GM21529 (cell line): Measurements from ENCODE around the gene TMEM51.

ENCODE experiments used
- ATAC-seq: cut with Tn5 transposase; IDR thresholded peaks from one replicate; pipeline ENCODE4 v1.9.1; 2021; ENCODE audit not compliant: unreplicated experiment

Gene TMEM51

DNA sequence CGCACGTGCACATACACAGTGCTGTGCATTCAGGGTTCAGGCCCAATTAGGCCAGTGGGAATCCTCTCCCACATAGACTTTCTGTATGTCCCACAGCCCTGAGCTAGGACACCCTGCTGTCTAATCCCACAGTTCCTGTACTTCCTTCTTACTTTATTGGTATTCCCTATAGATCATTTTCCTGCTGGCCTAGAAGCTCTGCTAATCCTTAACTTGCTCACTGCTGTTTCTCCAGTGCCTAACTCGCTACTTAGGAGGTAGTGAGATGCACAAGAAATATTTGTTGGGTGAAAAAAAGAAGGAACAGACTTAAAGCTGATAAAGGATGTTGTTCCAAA, 59.4 kb downstream of the TMEM51 start:
- ATAC-seq = no peak

DNA sequence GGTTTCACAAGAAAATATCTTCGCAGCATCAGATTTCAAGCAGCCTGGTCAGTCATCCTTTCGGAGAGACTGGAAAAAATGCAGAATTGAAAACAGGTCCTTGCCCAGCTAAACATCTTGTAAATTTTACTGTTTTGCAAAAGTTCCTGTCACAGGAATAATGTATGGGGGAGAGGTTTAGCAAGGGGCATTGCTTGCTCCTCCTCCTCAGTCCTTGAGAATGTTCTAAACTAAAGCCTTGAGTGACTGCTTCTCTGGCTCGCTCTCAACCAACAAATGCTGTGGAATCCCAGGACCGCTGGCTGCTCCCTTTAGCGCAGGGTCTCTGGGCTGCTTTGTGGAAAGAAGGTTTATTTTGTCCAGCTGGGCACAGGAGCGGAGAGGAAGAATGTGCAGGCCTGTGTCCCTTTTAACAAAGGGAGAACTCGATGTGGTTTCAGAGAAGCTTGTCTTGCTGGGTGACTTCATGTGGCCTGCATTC, 59.8 kb downstream of the TMEM51 start:
- no peak for ATAC-seq

DNA sequence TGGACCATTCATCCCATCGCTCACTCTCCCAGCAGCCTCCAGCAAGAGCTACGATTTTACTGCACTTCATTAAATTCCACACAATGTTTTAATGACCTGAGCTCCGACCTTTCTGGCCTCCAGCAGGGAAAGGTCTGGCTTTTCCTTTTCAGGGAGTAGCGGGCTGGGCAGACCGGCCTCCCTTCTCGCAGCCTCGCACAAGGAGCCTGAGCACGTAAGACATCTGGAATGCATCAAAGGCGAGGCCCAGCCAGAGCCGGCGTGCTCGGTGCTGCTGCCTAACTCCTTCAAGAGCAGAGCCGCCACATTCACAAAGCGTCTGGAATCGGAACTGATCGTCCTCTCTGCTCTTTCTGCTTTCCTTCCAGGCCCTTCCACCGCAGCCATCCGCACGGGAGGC, 61.0 kb downstream of the TMEM51 start:
- ATAC-seq = no peak

DNA sequence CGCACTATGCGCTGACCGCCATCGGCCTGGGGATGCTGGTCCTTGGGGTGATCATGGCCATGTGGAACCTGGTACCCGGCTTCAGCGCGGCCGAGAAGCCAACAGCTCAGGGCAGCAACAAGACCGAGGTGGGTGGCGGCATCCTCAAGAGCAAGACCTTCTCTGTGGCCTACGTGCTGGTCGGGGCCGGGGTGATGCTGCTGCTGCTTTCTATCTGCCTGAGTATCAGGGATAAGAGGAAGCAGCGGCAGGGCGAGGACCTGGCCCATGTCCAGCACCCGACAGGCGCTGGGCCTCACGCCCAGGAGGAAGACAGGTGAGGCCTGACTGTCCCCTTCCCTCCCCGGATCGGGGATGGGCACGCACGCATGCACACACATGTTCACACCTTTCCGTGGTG, 61.6 kb downstream of the TMEM51 start:
- ATAC-seq = no peak

DNA sequence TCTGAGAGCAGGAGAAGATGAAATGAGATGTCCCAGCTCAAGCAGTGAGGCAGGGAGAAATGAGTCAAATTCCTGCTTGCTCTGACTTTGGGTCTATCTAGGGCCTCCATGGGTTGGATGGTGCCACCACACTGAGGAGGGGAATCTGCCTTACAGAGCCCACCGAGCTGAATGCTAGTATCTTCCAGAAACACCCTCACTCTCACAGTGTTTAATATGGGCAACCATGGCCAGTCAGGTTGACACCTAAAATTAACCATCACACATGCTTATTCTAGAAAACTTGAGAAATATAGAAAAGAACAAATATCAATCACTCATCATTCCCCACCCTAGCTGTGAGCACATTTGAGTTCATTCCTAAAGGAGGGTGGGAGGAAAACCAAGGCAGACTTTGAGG, 64.1 kb downstream of the TMEM51 start:
- ATAC-seq = no peak

DNA sequence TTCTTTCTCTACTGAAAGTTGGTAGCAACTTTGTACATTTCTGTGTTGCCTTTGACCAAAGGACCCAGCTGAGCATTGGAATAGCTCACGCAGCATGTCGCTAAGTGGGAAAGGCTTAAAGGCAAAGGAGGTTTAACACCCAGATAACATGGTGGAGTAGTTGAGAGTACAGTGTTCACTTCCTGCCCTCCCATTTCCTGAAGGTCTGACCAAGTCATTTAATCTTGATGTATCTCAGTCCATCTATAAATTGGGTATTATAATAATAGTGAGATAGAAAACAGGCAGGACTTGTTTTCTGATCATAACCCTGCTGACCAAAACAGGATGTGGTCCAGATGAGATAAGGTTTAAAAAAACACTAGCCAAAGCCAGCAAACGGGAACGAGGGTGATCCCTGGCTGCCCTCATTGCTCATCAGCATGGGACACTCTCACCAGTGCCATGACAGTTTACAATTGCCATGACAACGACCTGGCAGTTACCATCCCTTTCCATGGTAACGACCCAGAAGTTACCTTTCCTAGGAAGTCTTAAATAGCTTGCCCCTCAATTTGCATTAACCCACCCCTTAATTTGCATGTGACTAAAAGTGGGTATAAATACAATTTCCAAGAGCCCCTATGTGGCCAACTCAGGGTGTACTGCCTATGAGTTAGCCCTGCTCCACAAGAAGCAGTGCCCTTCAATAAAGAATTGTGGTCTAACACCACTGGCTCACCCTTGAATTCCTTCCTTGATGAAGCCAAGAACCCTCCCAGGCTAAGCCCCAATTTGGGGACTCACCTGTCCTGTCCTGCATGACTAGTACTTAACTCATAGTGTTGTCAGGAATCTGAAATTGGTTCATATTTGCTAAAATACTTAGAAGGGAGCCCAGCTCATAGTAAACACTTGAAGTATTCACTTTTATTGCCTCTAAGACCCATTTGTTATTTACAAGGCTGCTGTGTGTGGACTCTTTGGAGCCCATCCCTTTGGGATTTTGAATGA, 65.0 kb downstream of the TMEM51 start:
- no peak for ATAC-seq

DNA sequence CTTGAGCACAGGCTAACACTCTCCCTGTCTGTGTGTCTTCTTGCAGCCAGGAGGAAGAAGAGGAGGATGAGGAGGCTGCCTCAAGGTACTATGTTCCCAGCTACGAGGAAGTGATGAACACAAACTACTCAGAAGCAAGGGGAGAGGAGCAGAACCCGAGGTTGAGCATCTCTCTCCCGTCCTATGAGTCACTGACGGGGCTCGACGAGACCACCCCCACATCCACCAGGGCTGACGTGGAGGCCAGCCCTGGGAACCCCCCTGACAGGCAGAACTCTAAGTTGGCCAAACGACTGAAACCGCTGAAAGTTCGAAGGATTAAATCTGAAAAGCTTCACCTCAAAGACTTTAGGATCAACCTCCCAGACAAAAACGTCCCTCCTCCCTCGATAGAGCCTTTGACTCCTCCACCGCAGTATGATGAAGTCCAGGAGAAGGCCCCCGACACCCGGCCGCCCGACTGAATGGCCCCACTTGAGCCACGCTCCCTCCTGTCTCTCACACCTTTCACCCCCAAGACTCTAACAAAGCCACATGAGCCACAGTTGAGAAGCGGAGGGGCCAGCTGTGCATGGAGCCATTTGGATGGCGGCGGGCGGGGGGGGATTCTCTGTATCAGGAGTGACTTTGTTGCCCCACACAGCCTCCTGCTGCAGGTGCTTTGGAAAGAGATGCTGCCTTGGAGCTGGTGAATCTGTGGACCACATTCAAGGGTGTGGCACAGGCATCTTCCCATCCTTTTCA, 65.9 kb downstream of the TMEM51 start:
- no peak for ATAC-seq

DNA sequence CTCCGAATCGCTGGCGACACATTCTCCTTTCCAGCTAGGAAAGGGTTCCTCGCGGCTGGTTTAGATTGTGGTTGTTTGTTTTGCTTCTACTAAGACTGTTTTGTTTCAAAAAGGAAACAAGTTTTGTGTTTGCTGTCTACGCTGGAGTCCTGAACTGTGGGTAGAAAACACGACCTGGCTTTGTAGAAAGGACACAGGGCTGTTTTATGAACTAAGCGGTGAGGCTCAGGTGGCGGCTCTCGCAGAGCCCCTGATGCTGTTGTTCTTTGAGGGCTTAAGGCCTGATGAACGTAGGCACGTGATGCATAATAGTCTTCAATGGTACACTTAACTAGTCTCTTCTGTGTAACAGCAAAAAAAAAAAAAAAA, 66.5 kb downstream of the TMEM51 start:
- ATAC-seq = no peak

DNA sequence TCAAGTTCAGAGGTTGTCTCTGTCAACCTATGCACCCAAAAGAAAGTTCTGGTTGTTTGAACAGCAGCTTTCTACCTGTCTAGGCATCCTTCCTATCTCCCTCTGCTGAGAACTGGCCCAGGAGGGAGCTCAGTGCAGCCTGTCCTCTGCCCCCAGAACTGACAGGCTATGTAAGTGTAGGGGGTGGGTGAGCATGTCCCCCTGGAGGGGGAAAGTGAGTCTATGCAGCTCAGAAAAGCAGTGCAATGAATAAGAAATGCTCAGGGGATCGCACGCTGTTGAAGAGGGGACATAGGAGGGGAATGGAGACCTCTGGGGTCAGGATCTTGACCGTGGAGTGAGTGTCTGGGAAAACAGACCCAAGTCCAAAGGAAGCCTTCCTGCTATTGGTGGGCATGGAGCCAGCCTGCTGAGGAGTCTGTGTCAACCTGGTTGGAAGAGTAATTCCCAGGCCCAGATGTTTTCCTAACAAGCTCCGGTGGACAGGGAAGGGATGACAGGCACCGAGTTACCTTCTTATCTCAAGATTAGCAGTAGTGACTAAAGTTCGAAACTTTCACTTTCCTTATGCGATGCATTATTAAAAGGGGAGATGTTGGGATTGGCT, 67.4 kb downstream of the TMEM51 start:
- no peak for ATAC-seq

DNA sequence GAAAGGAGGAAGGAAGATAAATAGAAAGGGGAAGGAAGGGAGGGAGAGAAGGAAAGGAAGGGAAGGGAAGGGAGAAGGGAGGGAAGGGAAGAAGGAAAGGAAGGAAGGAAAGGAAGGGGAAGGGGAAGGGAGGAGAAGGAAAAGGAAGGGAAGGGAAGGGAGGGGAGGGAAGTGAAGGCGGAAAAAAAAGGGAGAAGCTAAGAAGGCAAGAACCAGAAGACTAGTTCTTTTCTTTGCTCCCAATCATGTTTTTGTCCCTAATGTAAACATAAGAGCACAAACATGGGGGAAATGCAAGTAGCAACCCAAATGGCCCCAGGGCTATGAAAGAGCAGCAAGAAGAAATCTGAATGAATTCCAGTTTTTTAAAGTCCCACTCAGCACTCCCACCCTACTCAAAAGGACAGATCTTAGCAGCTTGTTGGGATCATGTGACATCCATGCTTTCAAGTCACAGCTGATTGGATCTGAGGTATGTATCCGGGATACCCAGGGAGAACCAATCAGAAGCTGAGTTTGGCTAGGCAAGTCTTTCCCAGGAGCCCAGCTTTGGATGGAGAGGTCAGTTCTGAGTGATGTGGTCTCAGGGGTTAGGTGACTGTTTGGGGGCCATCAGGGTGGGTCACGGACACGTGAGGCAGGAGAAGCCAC, 69.2 kb downstream of the TMEM51 start:
- ATAC-seq = no peak

DNA sequence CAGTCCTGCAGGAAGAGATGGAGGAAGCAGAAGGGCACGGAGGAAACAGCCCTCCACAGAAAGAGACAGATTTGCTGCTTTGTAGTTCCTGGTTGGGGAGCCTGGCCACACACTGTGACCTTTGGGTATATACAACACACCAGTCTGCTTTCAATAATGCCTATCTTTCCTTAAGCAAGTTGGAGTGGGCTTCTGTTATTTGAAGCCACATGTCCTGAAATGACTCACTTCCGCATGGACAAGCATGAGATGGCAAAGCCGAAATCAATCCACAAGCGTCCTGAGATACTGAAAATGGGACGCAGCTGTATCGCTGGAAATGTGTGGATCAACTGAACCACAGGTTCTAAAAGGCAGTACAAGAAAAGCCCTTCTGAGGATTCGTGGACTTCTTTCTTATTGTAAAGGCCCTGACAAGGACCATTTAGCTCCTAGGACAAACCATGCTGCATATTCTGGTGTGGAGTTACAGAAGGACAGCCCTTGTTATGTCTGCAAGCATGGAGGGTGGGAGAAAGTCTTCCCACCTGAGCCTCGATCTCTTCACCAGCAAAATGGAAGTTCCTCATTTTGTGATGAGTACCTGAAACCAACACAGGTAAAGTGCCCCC, 70.8 kb downstream of the TMEM51 start:
- no peak for ATAC-seq

DNA sequence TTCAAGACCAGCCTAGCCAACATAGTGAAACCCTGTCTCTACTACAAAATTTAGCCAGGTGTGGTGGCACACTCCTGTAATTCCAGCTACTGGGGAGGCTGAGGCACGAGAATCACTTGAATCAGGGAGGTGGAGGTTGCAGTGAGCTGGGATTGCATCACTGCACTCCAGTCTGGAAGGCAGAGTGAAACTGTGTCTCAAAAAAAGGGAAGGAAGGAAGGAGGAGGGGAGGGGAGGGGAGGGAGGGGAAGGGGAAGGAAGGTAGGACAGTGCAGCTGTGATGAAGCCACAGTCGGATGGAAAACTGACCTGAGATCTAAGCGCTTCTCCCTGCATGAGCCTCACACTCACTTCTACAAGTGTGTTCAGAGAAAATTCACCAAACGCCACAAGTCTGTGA, 71.4 kb downstream of the TMEM51 start:
- ATAC-seq = no peak

DNA sequence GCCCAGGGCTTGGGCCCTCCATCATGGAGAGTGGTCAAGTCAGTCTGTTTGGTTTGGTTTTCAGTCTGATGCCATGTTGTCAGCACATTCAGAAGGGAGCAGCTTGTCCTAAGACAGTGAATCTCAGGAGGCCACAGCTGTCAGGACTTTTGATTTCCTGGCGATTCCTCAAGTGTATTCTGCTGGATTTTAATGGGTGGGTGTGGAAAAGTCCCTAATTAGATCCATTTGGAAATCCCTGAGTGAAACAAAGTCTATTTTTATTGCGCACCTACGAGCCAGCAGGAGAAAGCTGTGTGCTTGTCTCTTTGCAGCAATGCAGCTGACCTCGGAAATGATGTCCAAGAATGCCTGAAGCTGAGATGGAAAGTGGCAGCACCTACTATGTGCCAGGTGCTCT, 71.9 kb downstream of the TMEM51 start:
- ATAC-seq = no peak

DNA sequence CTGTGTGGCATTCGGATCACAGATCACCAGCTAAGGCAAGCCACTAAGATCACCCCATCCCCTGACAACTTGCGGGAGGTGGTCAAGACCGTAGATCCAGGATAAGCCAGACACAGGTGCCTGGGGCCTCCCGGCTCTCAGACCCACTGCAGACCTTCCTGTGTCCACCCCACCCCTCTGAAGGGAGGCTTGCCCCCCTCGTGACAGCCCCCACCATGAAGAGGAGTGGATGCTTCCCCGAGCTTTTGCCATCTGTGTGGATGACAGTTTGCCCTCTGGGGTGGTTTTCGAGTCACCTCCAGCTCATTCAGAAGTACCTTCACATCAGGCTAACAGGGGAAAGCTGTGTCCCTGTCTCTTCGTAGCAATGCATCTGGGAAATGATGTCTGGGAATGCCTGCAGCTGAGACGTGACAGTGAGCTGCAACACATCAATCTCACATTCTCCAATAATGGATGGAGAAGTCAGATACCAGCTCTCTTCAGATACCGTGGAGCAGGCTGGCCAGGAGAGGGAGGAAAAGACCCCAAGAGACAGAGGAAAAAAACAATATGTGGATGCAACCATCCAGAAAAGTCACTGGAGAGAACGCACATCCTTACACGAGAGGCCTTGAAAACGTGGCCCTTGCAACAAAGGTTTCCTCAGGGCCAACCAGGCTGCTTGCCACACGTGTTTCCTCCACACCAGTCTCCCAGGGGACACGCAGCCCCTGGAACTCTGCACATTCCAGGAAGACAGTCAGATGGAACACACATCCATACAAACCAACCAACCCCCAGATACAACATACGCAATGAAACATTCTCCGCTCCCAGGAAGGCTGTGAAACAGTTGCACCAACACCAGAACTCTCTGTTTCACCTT, 73.1 kb downstream of the TMEM51 start:
- no peak for ATAC-seq

DNA sequence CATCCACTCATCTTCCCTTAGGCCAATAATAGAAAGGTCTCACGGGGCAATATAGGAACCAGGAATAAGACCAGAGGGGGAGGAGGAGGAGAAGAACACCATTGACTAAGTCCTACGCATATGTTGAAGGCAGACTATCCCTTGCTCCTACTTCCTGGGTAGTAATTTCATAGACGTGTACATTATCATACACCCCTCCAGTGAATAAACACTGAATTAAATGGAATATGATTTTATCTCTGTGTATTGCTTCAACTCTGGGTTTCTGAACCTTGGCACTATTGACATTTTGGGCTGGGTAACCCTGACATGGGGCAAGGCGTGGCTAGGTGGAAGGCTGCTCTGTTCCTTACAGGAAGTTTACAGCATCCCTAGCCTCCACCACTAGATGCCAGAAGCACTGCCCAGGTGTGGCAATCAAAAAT, 76.2 kb downstream of the TMEM51 start:
- ATAC-seq = no peak

DNA sequence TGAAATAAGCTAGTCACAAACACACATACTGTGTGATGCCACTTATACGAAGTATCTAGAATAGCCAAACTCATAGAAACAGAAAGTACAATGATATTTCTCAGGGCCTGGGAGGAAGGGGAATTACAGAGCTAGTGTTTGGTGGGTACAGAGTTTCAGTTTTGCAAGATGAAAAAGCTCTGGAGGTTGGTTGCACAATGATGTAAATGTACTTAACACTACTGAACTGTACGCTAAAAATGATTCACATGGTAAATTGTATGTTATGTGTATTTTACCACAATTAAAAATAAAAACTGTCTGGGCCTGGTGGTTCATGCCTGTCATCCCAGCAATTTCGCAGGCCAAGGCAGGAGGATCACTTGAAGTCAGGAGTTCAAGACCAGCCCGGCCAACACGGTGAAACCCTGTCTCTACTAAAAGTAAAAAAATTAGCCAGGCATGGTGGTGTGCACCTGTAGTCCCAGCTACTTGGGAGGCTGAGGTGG, 78.2 kb downstream of the TMEM51 start:
- ATAC-seq = peak; percentile 89

DNA sequence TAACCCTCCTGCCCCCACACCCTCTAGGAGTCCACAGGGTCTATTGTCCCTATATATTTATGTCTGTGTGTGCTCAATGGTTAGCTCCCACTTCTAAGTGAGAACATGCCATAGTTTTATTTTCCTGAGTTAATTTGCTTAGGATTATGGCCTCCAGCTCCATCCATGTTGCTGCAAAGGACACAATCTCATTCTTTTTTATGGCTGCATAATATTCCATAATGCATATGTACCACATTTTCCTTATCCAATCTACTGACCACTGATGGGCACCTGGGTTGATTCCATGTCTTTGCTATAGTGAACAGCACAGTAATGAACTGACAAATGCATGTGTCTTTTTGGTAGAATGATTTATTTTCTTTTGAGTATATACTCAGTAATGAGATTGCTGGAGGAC, 80.1 kb downstream of the TMEM51 start:
- no peak for ATAC-seq

DNA sequence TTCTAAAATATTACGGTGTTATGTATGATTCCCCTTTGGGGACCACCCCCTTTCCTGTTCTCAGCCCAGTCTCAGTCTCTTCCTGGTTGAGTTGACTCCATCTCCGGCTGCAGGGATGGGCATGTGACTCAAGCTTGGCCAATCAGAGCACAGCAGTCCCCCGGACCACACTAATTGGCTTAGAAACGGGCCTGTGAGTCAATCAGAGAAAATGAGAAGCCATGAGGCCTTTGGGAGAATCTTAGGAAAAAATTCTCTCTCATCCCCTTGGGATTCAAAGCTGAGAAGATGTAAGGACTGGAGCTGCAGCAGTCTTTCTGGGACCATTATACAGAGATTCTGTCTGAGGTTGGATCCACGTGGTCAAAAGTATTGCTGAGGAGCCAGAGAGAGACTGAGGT, 82.8 kb downstream of the TMEM51 start:
- ATAC-seq = no peak

DNA sequence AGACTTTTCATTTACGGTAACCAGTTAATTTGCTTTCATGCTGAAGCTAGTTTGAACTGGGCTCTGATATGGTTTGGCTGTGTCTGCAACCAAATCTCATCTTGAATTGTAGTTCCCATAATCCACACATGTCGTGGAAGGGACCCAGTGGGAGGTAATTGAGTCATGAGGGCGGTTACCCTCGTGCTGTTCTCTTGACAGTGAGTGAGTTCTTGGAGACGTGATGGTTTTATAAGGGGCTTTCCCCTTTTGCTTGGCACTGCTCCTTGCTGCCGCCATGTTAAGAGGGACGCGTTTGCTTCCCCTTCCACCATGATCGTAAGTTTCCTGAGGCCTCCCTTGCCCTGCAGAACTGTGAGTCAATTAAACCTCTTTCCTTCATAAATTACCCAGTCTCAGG, 83.2 kb downstream of the TMEM51 start:
- ATAC-seq = no peak

DNA sequence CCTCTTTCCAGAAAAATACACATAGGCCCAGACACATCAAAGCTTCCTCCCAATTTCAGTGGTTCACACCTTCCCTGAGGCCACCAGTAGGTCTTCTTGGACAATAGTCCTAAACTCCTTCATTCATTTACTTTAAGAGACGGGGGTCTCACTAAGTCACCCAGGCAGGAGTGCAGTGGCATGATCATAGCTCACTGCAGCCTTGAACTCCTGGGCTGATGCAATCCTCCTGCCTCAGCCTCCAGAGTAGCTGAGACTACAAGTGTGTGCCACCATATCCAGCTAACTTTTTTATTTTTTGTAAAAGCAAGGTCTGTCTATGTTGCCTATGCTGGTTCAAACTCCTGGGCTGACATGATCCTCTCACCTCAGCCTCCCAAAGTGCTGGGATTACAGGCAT, 85.2 kb downstream of the TMEM51 start:
- no peak for ATAC-seq
